HUES64 (cell line): ENCODE data around the gene ELANE.
"Not testable (repeated sequence)": the region's sequence is repeated elsewhere in the genome, so short reads cannot be mapped to it uniquely, and the experiment has no call there.

Source experiments
- H3K27ac ChIP-seq: 2 replicates; pipeline ENCODE4 v1.7.0; 2013; ENCODE audit warnings: low read depth, low read length, inconsistent platforms
- H3K27me3 ChIP-seq: 2 replicates; pipeline ENCODE4 v1.6.1; 2013; ENCODE audit warnings: mild to moderate bottlenecking, low read length; ENCODE audit not compliant: insufficient read depth
- H3K36me3 ChIP-seq: 2 replicates; pipeline ENCODE4 v1.6.1; 2013; ENCODE audit warnings: mild to moderate bottlenecking, low read length; ENCODE audit not compliant: insufficient read depth
- H3K4me1 ChIP-seq: 2 replicates; pipeline ENCODE4 v1.6.1; 2013; ENCODE audit warnings: mild to moderate bottlenecking, low read length, moderate library complexity; ENCODE audit not compliant: insufficient read depth
- H3K4me3 ChIP-seq: 2 replicates; pipeline ENCODE4 v1.5.1; 2013; ENCODE audit warnings: mild to moderate bottlenecking, low read length, moderate library complexity
- H3K9ac ChIP-seq: 2 replicates; pipeline ENCODE4 v1.6.1; 2013; ENCODE audit warnings: mild to moderate bottlenecking, low read depth, low read length
- H3K9me3 ChIP-seq: 2 replicates; pipeline ENCODE4 v1.6.1; 2013; ENCODE audit warnings: low read depth, low read length; ENCODE audit not compliant: insufficient read depth
- WGBS: fragments of 150-250, 120-280 bp; methylation state at CpG from one replicate; pipeline ENCODE4 v1.1.7; 2013; ENCODE audit warnings: missing lambda C conversion rate; 5-methylcytosine and 5-hydroxymethylcytosine counted together

ELANE gene

DNA sequence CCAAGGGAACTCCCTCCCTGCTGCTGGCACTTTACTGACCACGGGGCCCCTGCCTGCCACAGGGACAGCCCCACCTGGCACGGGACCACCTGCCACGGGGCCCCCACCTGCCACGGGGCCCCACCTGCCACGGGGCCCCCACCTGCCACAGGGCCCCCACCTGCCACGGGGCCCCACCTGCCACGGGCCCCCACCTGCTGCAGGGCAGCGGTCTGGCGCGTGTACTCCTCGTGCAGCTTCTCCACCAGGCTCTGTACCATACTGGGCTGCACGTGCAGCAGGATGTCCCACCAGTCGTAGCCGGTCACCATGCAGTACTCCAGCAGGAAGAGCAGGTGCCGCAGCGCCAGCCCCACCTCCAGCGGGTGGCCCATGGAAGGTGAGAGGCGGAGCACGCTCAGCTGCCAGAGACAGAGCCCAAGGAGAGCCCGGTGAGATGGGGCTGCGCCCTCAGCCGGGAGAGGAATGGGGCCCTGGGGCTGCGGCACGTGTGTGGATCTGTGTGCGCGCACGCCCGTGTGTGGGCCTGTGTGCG, 24.7 kb downstream of the ELANE start:
- Histone ChIP-seq H3K9ac (no peak overlapping the region), H3K36me3 (peaks cover 38% of the 10 kb centered on the region), H3K27ac (no peak overlapping the region), H3K4me1 (no peaks in the 10 kb centered on the region), H3K27me3 (no peaks in the 10 kb centered on the region), H3K4me3 (no peak overlapping the region), H3K9me3 (no peaks in the 10 kb centered on the region)
- 91% methylated on average over 29 of the region's 29 CpGs for WGBS

DNA sequence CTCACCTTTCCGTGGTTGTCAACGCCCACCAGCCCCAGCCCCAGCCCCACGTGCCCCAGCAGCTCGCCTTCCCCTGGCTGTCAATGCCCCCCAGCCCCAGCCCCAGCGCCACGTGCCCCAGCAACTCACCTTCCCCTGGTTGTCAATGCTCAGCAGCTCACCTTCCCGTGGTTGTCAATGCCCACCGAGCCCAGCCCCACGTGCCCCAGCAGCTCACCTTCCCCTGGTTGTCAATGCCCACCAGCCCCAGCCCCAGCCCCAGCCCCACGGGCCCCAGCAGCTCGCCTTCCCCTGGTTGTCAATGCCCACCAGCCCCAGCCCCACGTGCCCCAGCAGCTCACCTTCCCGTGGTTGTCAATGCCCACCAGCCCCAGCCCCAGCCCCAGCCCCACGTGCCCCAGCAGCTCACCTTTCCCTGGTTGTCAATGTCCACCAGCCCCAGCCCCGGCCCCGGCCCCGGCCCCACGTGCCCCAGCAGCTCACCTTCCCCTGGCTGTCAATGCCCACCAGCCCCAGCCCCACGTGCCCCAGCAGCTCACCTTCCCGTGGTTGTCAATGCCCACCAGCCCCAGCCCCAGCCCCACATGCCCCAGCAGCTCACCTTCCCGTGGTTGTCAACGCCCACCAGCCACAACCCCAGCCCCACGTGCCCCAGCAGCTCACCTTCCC, 26.0 kb downstream of the ELANE start:
- not testable (repeated sequence) for H3K9ac ChIP-seq, H3K27ac ChIP-seq, H3K9me3 ChIP-seq, H3K4me1 ChIP-seq, H3K4me3 ChIP-seq, H3K27me3 ChIP-seq
- WGBS: 83% methylated on average over 23 of the region's 23 CpGs
- H3K36me3 ChIP-seq: peaks cover 49% of the 10 kb centered on the region

DNA sequence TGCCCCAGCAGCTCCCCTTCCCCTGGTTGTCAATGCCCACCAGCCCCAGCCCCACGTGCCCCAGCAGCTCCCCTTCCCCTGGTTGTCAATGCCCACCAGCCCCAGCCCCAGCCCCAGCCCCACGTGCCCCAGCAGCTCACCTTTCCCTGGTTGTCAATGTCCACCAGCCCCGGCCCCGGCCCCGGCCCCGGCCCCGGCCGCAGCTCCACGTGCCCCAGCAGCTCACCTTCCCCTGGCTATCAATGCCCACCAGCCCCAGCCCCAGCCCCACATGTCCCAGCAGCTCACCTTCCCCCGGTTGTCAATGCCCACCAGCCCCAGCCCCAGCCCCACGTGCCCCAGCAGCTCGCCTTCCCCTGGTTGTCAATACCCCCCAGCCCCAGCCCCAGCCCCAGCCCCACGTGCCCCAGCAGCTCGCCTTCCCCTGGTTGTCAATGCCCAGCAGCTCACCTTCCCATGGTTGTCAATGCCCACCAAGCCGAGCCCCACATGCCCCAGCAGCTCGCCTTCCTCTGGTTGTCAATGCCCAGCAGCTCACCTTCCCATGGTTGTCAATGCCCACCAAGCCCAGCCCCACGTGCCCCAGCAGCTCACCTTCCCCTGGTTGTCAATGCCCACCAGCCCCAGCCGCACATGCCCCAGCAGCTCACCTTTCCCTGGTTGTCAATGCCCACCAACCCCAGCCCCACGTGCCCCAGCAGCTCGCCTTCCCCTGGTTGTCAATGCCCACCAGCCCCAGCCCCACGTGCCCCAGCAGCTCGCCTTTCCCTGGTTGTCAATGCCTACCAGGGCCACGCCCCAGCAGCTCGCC, 26.9 kb downstream of the ELANE start:
- not testable (repeated sequence) for H3K27me3 ChIP-seq, H3K27ac ChIP-seq, H3K4me3 ChIP-seq, H3K4me1 ChIP-seq, H3K9ac ChIP-seq, H3K9me3 ChIP-seq
- peaks cover 52% of the 10 kb centered on the region for H3K36me3 ChIP-seq
- WGBS: 87% methylated on average over 24 of the region's 24 CpGs

DNA sequence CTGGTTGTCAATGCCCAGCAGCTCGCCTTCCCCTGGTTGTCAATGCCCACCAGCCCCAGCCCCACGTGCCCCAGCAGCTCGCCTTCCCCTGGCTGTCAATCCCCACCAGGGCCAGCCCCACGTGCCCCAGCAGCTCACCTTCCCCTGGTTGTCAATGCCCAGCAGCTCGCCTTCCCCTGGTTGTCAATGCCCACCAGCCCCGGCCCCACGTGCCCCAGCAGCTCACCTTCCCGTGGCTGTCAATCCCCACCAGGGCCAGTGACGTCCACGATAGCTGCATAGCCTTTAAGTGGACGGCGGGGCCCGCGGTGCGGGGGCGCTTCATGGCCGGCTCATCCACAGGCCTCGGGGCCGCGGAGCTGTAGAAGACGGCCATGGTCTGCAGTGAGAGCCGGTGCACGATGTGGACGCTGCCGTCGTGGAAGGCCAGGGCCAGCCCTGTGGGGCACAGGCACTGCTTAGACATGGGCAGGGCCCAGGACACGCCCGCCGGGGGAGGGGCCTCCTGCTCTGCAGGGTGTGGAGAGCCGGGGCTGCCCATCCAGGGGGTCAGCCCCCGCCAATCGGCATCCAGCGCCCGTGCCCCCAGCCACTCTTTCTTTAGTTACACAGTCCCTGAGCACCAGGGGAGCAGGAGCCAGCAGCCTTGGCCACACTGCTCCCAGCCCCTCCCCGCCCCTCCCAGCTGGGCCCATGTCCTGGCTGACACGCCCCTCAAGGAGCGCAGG, 27.8 kb downstream of the ELANE start:
- no peaks in the 10 kb centered on the region for H3K4me1 ChIP-seq
- H3K27ac ChIP-seq: no peak overlapping the region
- H3K9ac ChIP-seq: no peak overlapping the region
- WGBS: 90% methylated on average over 37 of the region's 37 CpGs
- H3K27me3 ChIP-seq: no peaks in the 10 kb centered on the region
- H3K9me3 ChIP-seq: no peaks in the 10 kb centered on the region
- no peak overlapping the region for H3K4me3 ChIP-seq
- peaks cover 48% of the 10 kb centered on the region for H3K36me3 ChIP-seq

DNA sequence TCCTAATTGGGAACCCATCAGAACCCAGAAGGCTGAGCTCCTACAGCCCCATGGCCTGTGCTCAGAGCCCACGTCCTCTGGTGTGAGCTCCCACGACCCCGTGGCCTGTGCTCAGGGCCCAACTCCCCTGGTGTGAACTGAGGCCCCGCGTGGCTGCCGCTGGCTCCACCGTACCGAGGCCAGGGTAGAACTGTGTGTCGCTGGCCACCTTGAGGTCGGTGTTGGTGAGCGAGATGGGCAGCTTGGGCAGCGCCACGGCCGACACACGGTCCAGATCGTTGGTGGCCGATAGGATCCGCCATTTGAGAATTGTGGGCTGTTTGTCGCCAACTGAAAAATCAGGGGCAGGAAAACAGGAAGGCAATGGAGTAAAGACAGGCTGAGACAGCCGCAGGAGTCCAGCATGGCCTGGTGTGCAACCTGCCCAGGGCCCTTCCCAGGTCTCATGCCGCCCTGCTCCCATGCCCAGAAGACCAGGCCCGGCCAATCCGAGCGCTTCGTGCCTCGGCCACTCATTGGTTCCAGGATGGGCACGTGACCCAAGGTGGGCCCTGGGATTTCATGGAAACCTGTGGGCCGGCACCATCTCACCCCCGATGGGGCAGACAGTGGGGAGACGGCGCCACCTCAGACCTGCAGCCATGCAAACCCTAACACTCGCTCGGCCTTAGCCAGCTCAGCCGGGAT, 29.4 kb downstream of the ELANE start:
- H3K27ac ChIP-seq: no peak overlapping the region
- H3K4me1 ChIP-seq: no peaks in the 10 kb centered on the region
- 97% methylated on average over 34 of the region's 34 CpGs for WGBS
- no peak overlapping the region for H3K4me3 ChIP-seq
- no peaks in the 10 kb centered on the region for H3K9me3 ChIP-seq
- no peaks in the 10 kb centered on the region for H3K27me3 ChIP-seq
- no peak overlapping the region for H3K9ac ChIP-seq
- H3K36me3 ChIP-seq: peaks cover 42% of the 10 kb centered on the region

DNA sequence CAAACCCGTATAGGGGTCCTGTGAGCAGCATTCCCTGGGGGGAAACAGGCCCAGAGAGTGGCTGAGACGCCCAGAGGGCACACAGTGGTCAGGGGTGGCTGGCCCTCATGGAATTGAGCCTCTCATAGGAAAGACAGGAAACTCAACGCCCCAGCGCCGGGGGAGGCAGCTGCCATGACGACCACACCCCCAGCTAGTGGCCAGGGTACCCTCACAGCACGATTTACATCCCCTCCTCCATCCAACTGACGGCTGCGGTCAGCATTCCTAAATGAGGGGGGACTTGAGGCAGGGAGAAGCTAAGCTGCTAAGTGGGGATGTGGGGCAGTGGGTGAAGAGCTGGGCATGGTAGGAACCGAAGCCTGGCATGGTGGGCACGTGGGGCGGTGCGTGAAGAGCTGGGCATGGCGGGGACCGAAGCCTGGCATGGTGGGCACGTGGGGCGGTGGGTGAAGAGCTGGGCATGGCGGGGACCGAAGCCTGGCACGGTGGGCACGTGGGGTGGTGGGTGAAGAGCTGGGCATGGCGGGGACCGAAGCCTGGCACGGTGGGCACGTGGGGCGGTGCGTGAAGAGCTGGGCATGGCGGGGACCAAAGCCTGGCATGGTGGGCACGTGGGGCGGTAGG, 30.9 kb downstream of the ELANE start:
- 93% methylated on average over 20 of the region's 30 CpGs for WGBS
- Histone ChIP-seq H3K27ac (no peak overlapping the region), H3K9me3 (no peaks in the 10 kb centered on the region), H3K4me3 (no peak overlapping the region), H3K9ac (no peak overlapping the region), H3K36me3 (peaks cover 41% of the 10 kb centered on the region), H3K4me1 (no peaks in the 10 kb centered on the region), H3K27me3 (no peaks in the 10 kb centered on the region)

DNA sequence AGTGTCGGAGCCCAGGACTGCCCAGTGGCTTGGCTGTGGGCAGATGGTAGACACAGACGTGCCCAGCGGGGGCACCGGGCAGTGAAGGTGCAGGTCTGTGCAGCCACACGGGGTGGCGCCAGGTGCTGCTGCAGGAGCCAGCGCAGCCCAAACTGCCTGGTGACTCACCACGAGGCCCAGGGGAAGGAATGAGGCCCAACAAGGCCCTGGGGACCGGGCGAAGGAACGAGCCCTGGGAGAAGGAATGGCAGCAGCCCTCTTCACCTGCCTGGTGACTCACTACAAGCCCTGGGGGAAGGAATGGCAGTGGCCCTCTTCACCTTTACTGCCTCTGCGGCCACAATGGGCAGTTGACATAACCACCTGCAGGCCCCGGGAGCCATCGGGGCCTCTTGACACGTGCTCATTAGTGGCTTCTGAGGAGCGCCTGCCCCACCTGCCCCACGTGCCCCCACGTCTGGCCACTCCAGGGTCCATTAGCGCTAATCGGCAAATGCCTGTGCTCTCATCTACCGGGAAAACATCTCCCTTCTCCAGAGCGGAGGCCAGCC, 31.6 kb downstream of the ELANE start:
- 91% methylated on average over 22 of the region's 22 CpGs for WGBS
- Histone ChIP-seq H3K27ac (no peak overlapping the region), H3K27me3 (no peaks in the 10 kb centered on the region), H3K4me1 (no peaks in the 10 kb centered on the region), H3K4me3 (no peak overlapping the region), H3K9me3 (no peaks in the 10 kb centered on the region), H3K9ac (no peak overlapping the region), H3K36me3 (peaks cover 45% of the 10 kb centered on the region)

DNA sequence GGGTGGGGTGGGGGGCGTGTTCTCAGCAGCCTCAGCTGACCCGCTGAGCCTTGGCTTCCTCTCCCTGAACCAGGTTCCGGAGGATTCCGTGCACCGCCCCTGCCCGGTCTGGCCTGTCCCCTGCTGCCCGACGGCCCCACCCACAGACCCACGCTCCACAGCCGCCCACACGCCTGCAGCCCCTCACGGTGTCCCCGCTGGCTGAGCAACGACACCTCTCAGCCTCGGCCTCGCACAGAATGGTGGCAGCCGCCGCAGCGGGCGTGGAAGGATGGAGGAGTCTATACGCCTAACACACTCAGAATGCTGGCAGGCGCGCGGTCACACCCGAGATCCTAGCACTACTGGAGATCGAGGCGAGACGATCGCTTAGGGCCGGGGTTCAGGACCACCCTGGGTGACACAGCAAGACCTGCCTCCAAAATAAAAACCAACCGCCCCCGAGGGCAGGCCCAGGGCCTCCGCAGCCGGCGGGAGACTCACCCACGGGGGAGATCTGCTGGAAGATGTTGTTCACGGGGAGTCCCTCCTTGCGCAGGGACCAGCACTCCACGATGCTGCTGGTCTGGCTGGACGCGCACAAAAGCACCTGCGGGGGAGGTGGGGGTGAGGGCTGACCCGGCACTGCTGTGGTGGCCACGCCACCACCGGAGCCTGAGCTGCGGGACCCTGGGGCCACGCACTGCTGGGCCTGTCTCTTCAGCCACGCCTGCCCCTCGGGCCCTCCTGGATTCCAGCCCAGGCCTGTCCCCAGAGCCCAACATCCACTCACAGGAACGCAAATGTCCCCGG, 32.5 kb downstream of the ELANE start:
- Histone ChIP-seq H3K9me3 (no peaks in the 10 kb centered on the region), H3K4me3 (no peak overlapping the region), H3K9ac (no peak overlapping the region), H3K27ac (no peak overlapping the region), H3K4me1 (no peaks in the 10 kb centered on the region), H3K27me3 (no peaks in the 10 kb centered on the region), H3K36me3 (peaks cover 52% of the 10 kb centered on the region)
- 94% methylated on average over 51 of the region's 51 CpGs for WGBS

DNA sequence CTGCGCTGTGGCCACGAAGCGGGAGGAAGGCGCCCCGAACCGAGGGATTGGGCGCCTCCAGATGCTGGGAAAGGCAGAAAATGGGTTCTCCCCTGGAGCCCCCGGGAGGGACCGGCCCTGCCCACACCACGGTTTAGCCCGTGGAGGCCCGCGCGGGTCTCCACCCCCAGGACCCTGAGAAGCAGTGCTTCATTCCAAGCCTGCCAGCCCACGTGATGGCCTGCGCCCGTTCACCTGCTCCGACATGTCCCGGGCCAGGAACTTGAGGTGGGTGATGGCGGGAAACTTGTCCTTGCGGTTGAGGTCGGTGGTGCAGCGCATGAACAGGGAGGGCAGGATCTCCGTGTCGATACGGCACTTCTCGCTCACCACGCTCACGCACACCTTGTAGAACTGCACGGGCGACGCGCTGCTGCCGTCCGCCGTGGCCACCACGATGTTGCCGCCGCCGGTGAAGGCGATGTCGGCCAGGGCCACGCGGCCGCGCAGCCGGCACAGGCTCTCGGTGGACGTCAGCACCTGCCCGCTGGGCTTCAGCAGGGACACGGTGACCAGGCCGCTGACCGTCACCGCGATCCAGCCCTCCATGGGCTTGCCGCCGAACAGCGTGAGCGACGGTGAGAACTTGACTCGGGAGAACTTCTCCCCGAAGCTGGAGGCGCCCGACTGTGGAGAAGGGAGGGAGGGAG, 33.6 kb downstream of the ELANE start:
- H3K36me3 ChIP-seq: peaks cover 58% of the 10 kb centered on the region

More for the DNA sequence above, 33.6 kb downstream of the ELANE start:
- H3K27ac ChIP-seq: no peak overlapping the region
- H3K4me1 ChIP-seq: no peaks in the 10 kb centered on the region
- WGBS: 96% methylated on average over 64 of the region's 64 CpGs
- H3K4me3 ChIP-seq: no peak overlapping the region
- H3K27me3 ChIP-seq: no peaks in the 10 kb centered on the region
- H3K9me3 ChIP-seq: no peaks in the 10 kb centered on the region
- H3K9ac ChIP-seq: no peak overlapping the region
